Bronchial epithelial cell (primary cell): ENCODE measurements around the gene NAT14. TPM values are rescaled to one million over a fixed set of nuclear protein-coding genes. Genes with fewer than 3 reads are reported as not detected.

Experiments used
- DNase-seq: peaks from one replicate; pipeline ENCODE4 v3.0.0-alpha.2; 2010; ENCODE audit warnings: low read depth
- FAIRE-seq: peaks from 2 replicates; lab custom pipeline; 2011; peaks lifted over from hg19 to GRCh38; lab: Jason Lieb, UNC
- H3K27me3 ChIP-seq: 2 replicates; pipeline ENCODE4 v1.5.1; 2011; ENCODE audit warnings: low read length; ENCODE audit not compliant: control insufficient read depth, insufficient read depth
- H3K36me3 ChIP-seq: 2 replicates; pipeline ENCODE4 v1.5.1; 2011; ENCODE audit warnings: low read length; ENCODE audit not compliant: control insufficient read depth, insufficient read depth
- H3K4me3 ChIP-seq: 2 replicates; pipeline ENCODE4 v1.5.1; 2011; ENCODE audit warnings: mild to moderate bottlenecking, low read depth, low read length, control low read depth
- CTCF ChIP-seq: IDR thresholded peaks from 2 replicates; pipeline ENCODE4 v1.5.1; 2011; ENCODE audit warnings: mild to moderate bottlenecking, moderate library complexity, low read length, control low read depth, inconsistent platforms; ENCODE audit not compliant: insufficient read depth, severe bottlenecking
- total RNA-seq: library from RNA; depleted of rRNA; stranded (reverse); fragments of >200 nt; gene quantifications from 2 replicates; pipeline ENCODE4 v1.2.1, GENCODE V29; 2014

NAT14 gene
- total RNA-seq, 1 donor from 2014 or later = 2.4 TPM

- DNase-seq (no peak), FAIRE-seq (no peak)
- H3K4me3 ChIP-seq = no peak overlapping the region
- no peaks in the 10 kb centered on the region for H3K36me3 ChIP-seq
- TF ChIP-seq CTCF = no peak
- H3K27me3 ChIP-seq = no peaks in the 10 kb centered on the region
These were observed 13.7 kb upstream of the NAT14 start for GRCh38 chr19:55471266-55471665.

- no peak overlapping the region for H3K4me3 ChIP-seq
- H3K36me3 ChIP-seq = no peaks in the 10 kb centered on the region
- H3K27me3 ChIP-seq = no peaks in the 10 kb centered on the region
- DNase-seq (peak; percentile 60), FAIRE-seq (no peak)
- no peak for TF ChIP-seq CTCF
These were observed 12.5 kb upstream of the NAT14 start for GRCh38 chr19:55472463-55472862.

- H3K27me3 ChIP-seq = no peaks in the 10 kb centered on the region
- DNase-seq = no peak
- FAIRE-seq = no peak
- H3K36me3 ChIP-seq = no peaks in the 10 kb centered on the region
- TF ChIP-seq CTCF = no peak
- H3K4me3 ChIP-seq = no peak overlapping the region
These were observed 11.6 kb upstream of the NAT14 start for GRCh38 chr19:55473225-55474012.

GRCh38 chr19:55474269-55475265 is 10.4 kb upstream of the NAT14 start:
- Histone ChIP-seq H3K27me3 (no peaks in the 10 kb centered on the region), H3K36me3 (no peaks in the 10 kb centered on the region), H3K4me3 (no peak overlapping the region)
- FAIRE-seq (no peak), DNase-seq (peak; percentile 62)
- no peak for TF ChIP-seq CTCF

GRCh38 chr19:55476100-55476775 is 8.8 kb upstream of the NAT14 start, which contains the start of gene ZNF628:
ZNF628 (plus strand) TSS chr19:55476617; CDS start chr19:55479911, 3,294 bp downstream.
- no peak for FAIRE-seq
- H3K27me3 ChIP-seq = no peaks in the 10 kb centered on the region

More at GRCh38 chr19:55476100-55476775, 8.8 kb upstream of the NAT14 start, which contains the start of gene ZNF628:
- TF ChIP-seq CTCF = no peak
- Histone ChIP-seq H3K36me3 (no peaks in the 10 kb centered on the region), H3K4me3 (peak within 1 kb of the TSS; percentile 58)
- DNase-seq = peak; percentile 90
